ENCODE data around the gene RINT1. TPM values are rescaled to one million over a fixed set of nuclear protein-coding genes. Genes with fewer than 3 reads are reported as not detected.

The RINT1 gene
- polyA plus RNA-seq, 1 donor (not counting 4 experiments of a cell fraction or from before 2014, with no cell fraction given) = 23.6 TPM

DNA sequence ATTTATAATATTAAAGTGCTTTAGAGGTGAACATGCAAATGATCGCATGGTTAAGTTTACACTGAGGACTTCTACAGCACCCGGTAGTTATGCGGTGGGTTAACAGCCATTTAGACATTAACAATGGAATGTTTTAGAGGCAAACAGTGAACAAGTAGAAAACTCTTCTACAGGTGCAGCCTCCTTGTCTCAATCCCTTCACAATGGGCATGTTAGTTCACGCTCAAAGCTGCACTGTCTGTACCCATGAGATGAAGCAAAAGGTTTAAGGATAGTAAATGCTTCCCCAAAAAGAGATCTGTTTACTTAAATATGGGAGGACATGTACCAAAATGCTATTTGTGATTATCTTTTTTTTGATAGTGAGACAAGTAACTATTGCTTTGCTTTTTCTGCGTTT is 35.0 kb upstream of the RINT1 start:
- dilution Hi-C loops (cut with MboI; ENCODE audit: extremely low pct_ligation_motif_present, low sequenced_read_pairs) = no loop called here
- FAIRE-seq (peak; percentile 5), DNase-seq (ENCODE audit: low read depth, low spot score) (no peak)
- Histone ChIP-seq H3K9me3 (ENCODE audit: control insufficient read depth, low read depth, low read length) (no peaks in the 10 kb centered on the region), H3K9ac (ENCODE audit: control insufficient read depth, extremely low read depth, insufficient read depth, low read length) (no peak overlapping the region), H3K4me2 (ENCODE audit: control insufficient read depth, extremely low read depth, insufficient read depth, low read depth, low read length) (no peak overlapping the region), H3K27me3 (ENCODE audit: control insufficient read depth, extremely low read depth, insufficient read depth, low read length) (no peaks in the 10 kb centered on the region), H3K36me3 (ENCODE audit: control insufficient read depth in 2 of 2, extremely low read depth in 1 of 2, insufficient read depth in 2 of 2, low read length in 2 of 2) (peaks cover 8 to 12% of the 10 kb centered on the region in 2 experiments), H3K27ac (ENCODE audit: control insufficient read depth, insufficient read depth, low read length) (no peak overlapping the region), H4K20me1 (ENCODE audit: control insufficient read depth, extremely low read depth, insufficient read depth, low read length) (no peaks in the 10 kb centered on the region), H3K4me3 (ENCODE audit: control insufficient read depth in 2 of 3, extremely low read depth in 1 of 3, insufficient read depth in 2 of 3, low read depth in 1 of 3, low read length in 3 of 3) (no peak overlapping the region), H3K9me1 (ENCODE audit: control insufficient read depth, extremely low read depth, insufficient read depth, low read length) (no peaks in the 10 kb centered on the region), H2AFZ (ENCODE audit: control insufficient read depth, low read length) (no peak overlapping the region), H3K79me2 (ENCODE audit: control insufficient read depth, insufficient read depth, low read length) (no peaks in the 10 kb centered on the region), H3K4me1 (ENCODE audit: control insufficient read depth, extremely low read depth, insufficient read depth, low read length) (peaks cover 7% of the 10 kb centered on the region)
- TF ChIP-seq, protein P1, sequence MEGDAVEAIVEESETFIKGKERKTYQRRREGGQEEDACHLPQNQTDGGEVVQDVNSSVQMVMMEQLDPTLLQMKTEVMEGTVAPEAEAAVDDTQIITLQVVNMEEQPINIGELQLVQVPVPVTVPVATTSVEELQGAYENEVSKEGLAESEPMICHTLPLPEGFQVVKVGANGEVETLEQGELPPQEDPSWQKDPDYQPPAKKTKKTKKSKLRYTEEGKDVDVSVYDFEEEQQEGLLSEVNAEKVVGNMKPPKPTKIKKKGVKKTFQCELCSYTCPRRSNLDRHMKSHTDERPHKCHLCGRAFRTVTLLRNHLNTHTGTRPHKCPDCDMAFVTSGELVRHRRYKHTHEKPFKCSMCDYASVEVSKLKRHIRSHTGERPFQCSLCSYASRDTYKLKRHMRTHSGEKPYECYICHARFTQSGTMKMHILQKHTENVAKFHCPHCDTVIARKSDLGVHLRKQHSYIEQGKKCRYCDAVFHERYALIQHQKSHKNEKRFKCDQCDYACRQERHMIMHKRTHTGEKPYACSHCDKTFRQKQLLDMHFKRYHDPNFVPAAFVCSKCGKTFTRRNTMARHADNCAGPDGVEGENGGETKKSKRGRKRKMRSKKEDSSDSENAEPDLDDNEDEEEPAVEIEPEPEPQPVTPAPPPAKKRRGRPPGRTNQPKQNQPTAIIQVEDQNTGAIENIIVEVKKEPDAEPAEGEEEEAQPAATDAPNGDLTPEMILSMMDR (optimal IDR thresholded peaks at IDR 0.05 in 1 of 3, IDR thresholded peaks at IDR 0.05 in 1 of 3, conservative IDR thresholded peaks at IDR 0.05 in 1 of 3; ENCODE audit: extremely low read depth in 1 of 3, insufficient read depth in 2 of 3, low read length in 3 of 3) = no peak
- no peak for TF ChIP-seq EZH2 (IDR thresholded peaks at IDR 0.05; ENCODE audit: low read length)

DNA sequence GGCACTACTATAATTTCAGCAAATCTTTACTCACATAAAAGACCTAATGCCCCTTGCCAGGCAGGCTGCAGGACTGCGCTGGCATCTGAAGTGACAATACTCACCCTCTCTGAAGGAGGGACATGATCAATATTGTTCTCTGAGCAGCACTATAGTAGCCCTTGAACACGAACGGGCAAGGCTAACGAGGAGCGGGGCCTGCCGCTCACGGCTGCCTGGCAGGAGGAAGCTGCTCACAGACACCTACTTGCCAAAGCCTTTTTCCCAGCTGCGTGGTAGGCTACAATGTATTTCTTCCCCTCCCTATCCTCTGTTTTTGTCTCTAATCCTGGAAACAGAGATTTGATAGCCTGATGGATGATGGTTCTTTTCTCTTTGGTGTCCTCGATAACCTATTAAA is 29.8 kb upstream of the RINT1 start:
- Histone ChIP-seq H3K79me2 (ENCODE audit: control insufficient read depth, insufficient read depth, low read length) (no peaks in the 10 kb centered on the region), H3K27ac (ENCODE audit: control insufficient read depth, insufficient read depth, low read length) (no peak overlapping the region), H3K4me2 (ENCODE audit: control insufficient read depth, extremely low read depth, insufficient read depth, low read depth, low read length) (no peak overlapping the region), H3K9me3 (ENCODE audit: control insufficient read depth, low read depth, low read length) (no peaks in the 10 kb centered on the region), H3K4me3 (ENCODE audit: control insufficient read depth in 2 of 3, extremely low read depth in 1 of 3, insufficient read depth in 2 of 3, low read depth in 1 of 3, low read length in 3 of 3) (no peak overlapping the region), H3K36me3 (ENCODE audit: control insufficient read depth in 2 of 2, extremely low read depth in 1 of 2, insufficient read depth in 2 of 2, low read length in 2 of 2) (peaks cover 9 to 30% of the 10 kb centered on the region in 2 experiments), H3K4me1 (ENCODE audit: control insufficient read depth, extremely low read depth, insufficient read depth, low read length) (peaks cover under 1% of the 10 kb centered on the region), H3K27me3 (ENCODE audit: control insufficient read depth, extremely low read depth, insufficient read depth, low read length) (no peaks in the 10 kb centered on the region), H3K9ac (ENCODE audit: control insufficient read depth, extremely low read depth, insufficient read depth, low read length) (no peak overlapping the region), H3K9me1 (ENCODE audit: control insufficient read depth, extremely low read depth, insufficient read depth, low read length) (no peaks in the 10 kb centered on the region), H4K20me1 (ENCODE audit: control insufficient read depth, extremely low read depth, insufficient read depth, low read length) (no peaks in the 10 kb centered on the region), H2AFZ (ENCODE audit: control insufficient read depth, low read length) (no peak overlapping the region)
- TF ChIP-seq EZH2 (IDR thresholded peaks at IDR 0.05; ENCODE audit: low read length) = no peak
- TF ChIP-seq, protein P1 (optimal IDR thresholded peaks at IDR 0.05 in 1 of 3, IDR thresholded peaks at IDR 0.05 in 1 of 3, conservative IDR thresholded peaks at IDR 0.05 in 1 of 3; ENCODE audit: extremely low read depth in 1 of 3, insufficient read depth in 2 of 3, low read length in 3 of 3) = no peak
- DNase-seq (ENCODE audit: low read depth, low spot score) = no peak
- dilution Hi-C loops (cut with MboI; ENCODE audit: extremely low pct_ligation_motif_present, low sequenced_read_pairs) = no loop called here
- no peak for FAIRE-seq

Measured in keratinocyte (primary cell).